Neural progenitor cell (in vitro differentiated cells): ENCODE data around the gene DIO3. TPM values are rescaled to one million over a fixed set of nuclear protein-coding genes. Genes with fewer than 3 reads are reported as not detected.

Experiments
- DNase-seq: peaks from one replicate; pipeline ENCODE4 v3.0.0-alpha.2; 2016; ENCODE audit warnings: low spot score
- H2AFZ ChIP-seq: fragments of 200-600 bp; sonication (generic); replicated peaks from 2 replicates; pipeline ENCODE4 v1.6.1; 2016; ENCODE audit warnings: antibody characterized with exemption
- H3F3A ChIP-seq: fragments of 200-600 bp; sonication (generic); 2 replicates; pipeline ENCODE4 v1.6.1; 2016; ENCODE audit warnings: antibody characterized with exemption, low read depth
- H3K27ac ChIP-seq: fragments of 200-600 bp; sonication (generic); 2 replicates; pipeline ENCODE4 v1.5.1; 2016; ENCODE audit warnings: mild to moderate bottlenecking
- H3K27me3 ChIP-seq: fragments of 200-600 bp; sonication (generic); 2 replicates; pipeline ENCODE4 v1.6.1; 2016; ENCODE audit warnings: mild to moderate bottlenecking, moderate library complexity
- H3K36me3 ChIP-seq: fragments of 200-600 bp; sonication (generic); 2 replicates; pipeline ENCODE4 v1.5.1; 2016
- H3K4me1 ChIP-seq: fragments of 200-600 bp; sonication (generic); 2 replicates; pipeline ENCODE4 v1.6.1; 2016; ENCODE audit warnings: mixed run types
- H3K4me2 ChIP-seq: fragments of 200-600 bp; sonication (generic); 2 replicates; pipeline ENCODE4 v1.6.1; 2016
- H3K4me3 ChIP-seq: fragments of 200-600 bp; sonication (generic); 2 replicates; pipeline ENCODE4 v1.5.1; 2016
- H3K79me2 ChIP-seq: fragments of 200-600 bp; sonication (generic); 2 replicates; pipeline ENCODE4 v1.6.1; 2016; ENCODE audit warnings: low read depth
- H3K9ac ChIP-seq: fragments of 200-600 bp; sonication (generic); 2 replicates; pipeline ENCODE4 v1.6.1; 2016
- H3K9me3 ChIP-seq: fragments of 200-600 bp; sonication (generic); 2 replicates; pipeline ENCODE4 v1.5.1; 2016; ENCODE audit warnings: low read depth
- H4K20me1 ChIP-seq: fragments of 200-600 bp; sonication (generic); 2 replicates; pipeline ENCODE4 v1.6.1; 2016; ENCODE audit warnings: low read depth
- H3K27ac Mint-ChIP-seq: 3 replicates; pipeline ENCODE4 v1.8.0; 2021; ENCODE audit warnings: mixed read lengths
- H3K27me3 Mint-ChIP-seq: 2 replicates; pipeline ENCODE4 v1.8.0; 2022; ENCODE audit warnings: low read depth, mild to moderate bottlenecking, inconsistent platforms, moderate library complexity, mixed read lengths; ENCODE audit not compliant: insufficient read depth
- H3K36me3 Mint-ChIP-seq: 3 replicates; pipeline ENCODE4 v1.8.0; 2021; ENCODE audit warnings: mixed read lengths
- H3K4me1 Mint-ChIP-seq: 3 replicates; pipeline ENCODE4 v1.8.0; 2021; ENCODE audit warnings: mixed read lengths
- H3K4me3 Mint-ChIP-seq: 3 replicates; pipeline ENCODE4 v1.8.0; 2021; ENCODE audit warnings: mild to moderate bottlenecking, moderate library complexity, mixed read lengths
- H3K9me3 Mint-ChIP-seq: 3 replicates; pipeline ENCODE4 v1.8.0; 2020; ENCODE audit warnings: mixed read lengths
- EZH2 ChIP-seq: fragments of 200-600 bp; sonication (generic); IDR thresholded peaks from 2 replicates; pipeline ENCODE4 v1.6.1; 2017; ENCODE audit warnings: antibody characterized with exemption, mild to moderate bottlenecking, moderate library complexity
- EZH2phosphoT487 ChIP-seq: fragments of 200-600 bp; sonication (generic); IDR thresholded peaks from 2 replicates; pipeline ENCODE4 v1.6.1; 2017; ENCODE audit warnings: antibody characterized with exemption
- total RNA-seq: library from RNA; depleted of rRNA; stranded (reverse); fragments of >200 nt; gene quantifications from 2 replicates; pipeline ENCODE4 v1.2.3, GENCODE V29; 2015; ENCODE audit warnings: low replicate concordance
- TF ChIP-seq, protein P1 (sequence below): fragments of 200-600 bp; sonication (generic); IDR thresholded peaks from 2 replicates; pipeline ENCODE4 v1.5.1; 2017; ENCODE audit warnings: antibody characterized with exemption, mild to moderate bottlenecking

Gene DIO3
- 0.90 and 3.3 TPM in 2 replicates for total RNA-seq

DNA sequence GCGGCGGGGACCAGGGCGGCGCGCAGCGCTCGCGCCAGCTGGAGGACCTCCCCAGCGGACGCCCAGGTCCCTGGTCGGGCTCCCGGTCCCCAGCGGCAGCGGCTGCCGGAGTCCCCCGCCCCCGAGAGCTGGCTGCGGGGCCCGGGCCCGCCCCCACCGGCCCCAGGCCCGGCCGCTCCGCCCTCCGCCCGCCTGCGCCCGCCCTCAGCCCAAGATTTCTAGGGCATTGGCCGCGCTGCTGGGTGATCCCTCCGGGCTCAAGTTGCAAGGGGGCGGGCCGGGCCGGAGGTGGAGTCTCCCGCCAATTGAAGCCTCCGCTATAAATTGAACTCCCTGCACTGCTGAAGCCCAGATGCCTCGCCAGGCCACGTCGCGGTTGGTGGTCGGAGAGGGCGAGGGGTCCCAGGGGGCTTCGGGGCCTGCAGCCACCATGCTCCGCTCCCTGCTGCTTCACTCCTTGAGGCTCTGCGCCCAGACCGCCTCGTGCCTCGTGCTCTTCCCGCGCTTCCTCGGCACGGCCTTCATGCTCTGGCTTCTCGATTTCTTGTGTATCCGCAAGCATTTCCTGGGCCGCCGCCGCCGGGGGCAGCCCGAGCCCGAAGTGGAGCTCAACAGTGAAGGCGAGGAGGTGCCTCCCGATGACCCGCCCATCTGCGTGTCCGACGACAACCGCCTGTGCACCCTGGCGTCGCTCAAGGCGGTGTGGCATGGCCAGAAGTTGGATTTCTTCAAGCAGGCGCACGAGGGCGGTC is at the start of gene DIO3:
Gene DIO3 (plus strand): TSS at position 351 of the 752 bp plus-strand sequence.
- Histone ChIP-seq H4K20me1 (peaks cover 60% of the 10 kb centered on the region), H3K27me3 (peaks cover 96% of the 10 kb centered on the region), H3K27ac (no peak within 1 kb of the TSS), H3K9ac (no peak within 1 kb of the TSS), H3K4me1 (peaks cover 18% of the 10 kb centered on the region), H2AFZ (no peak within 1 kb of the TSS), H3K9me3 (no peaks in the 10 kb centered on the region), H3K4me2 (no peak within 1 kb of the TSS), H3F3A (peaks cover 7% of the 10 kb centered on the region), H3K36me3 (no peaks in the 10 kb centered on the region), H3K79me2 (no peaks in the 10 kb centered on the region), H3K4me3 (peak within 1 kb of the TSS; percentile 43)
- Mint-ChIP-seq H3K9me3 (peaks cover 7% of the 10 kb centered on the region), H3K27ac (no peak within 1 kb of the TSS), H3K36me3 (no peaks in the 10 kb centered on the region), H3K4me3 (peak within 1 kb of the TSS; percentile 78), H3K27me3 (peaks cover 60% of the 10 kb centered on the region), H3K4me1 (peaks cover 31% of the 10 kb centered on the region)
- TF ChIP-seq EZH2 = no peak
- TF ChIP-seq, protein P1, sequence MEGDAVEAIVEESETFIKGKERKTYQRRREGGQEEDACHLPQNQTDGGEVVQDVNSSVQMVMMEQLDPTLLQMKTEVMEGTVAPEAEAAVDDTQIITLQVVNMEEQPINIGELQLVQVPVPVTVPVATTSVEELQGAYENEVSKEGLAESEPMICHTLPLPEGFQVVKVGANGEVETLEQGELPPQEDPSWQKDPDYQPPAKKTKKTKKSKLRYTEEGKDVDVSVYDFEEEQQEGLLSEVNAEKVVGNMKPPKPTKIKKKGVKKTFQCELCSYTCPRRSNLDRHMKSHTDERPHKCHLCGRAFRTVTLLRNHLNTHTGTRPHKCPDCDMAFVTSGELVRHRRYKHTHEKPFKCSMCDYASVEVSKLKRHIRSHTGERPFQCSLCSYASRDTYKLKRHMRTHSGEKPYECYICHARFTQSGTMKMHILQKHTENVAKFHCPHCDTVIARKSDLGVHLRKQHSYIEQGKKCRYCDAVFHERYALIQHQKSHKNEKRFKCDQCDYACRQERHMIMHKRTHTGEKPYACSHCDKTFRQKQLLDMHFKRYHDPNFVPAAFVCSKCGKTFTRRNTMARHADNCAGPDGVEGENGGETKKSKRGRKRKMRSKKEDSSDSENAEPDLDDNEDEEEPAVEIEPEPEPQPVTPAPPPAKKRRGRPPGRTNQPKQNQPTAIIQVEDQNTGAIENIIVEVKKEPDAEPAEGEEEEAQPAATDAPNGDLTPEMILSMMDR = no peak
- TF ChIP-seq EZH2phosphoT487 = no peak
- DNase-seq = peak; percentile 96

DNA sequence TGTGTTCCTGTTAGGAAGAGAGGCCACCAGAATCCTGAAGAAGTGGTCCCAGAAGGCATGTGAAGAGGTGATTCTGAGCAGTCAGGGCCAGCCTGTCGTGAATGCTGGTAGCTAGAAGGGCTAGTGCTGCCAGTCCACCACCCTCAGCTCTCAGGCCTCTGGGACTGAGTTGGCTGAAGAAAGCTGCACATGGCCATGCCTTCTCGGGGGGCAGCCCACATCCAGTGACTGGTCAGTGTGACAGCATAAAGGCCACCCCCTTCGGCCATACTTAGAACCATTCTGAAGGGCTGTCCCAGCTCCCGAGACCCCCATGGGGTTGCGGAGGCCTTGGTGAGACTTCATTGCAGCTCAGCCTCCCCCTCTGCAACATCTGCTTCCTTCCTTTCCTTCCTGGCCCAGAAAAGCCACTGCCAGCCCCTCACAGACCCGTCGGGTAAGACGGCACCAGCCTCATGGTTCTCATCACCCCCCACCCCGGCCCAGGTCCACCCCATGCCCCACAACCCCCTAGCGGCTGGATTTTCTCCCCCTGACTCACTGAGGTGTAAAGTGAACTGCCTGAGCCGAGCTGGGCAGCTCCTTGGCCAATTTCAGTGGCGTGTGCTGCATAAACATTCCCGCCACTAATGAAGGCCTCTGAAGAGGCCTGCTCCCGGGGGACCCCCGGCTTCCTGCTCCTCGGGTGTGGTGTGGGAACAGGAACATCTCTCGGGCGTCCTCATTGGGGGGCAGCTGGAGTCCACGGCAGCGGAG is 49.5 kb upstream of the DIO3 start:
- Mint-ChIP-seq H3K4me3 (no peak overlapping the region), H3K4me1 (peaks cover 6% of the 10 kb centered on the region), H3K9me3 (peaks cover 15% of the 10 kb centered on the region), H3K27ac (no peak overlapping the region), H3K36me3 (peaks cover 2% of the 10 kb centered on the region), H3K27me3 (peaks cover 7% of the 10 kb centered on the region)
- no peaks in the 10 kb centered on the region for H3K36me3 ChIP-seq
- H4K20me1 ChIP-seq = no peaks in the 10 kb centered on the region
- H2AFZ ChIP-seq = no peak overlapping the region
- no peaks in the 10 kb centered on the region for H3K27me3 ChIP-seq
- H3K9me3 ChIP-seq = no peaks in the 10 kb centered on the region
- H3K27ac ChIP-seq = no peak overlapping the region
- no peaks in the 10 kb centered on the region for H3F3A ChIP-seq
- TF ChIP-seq EZH2phosphoT487 (no peak), EZH2 (no peak)
- TF ChIP-seq, protein P1 = no peak
- H3K79me2 ChIP-seq = no peaks in the 10 kb centered on the region
- no peaks in the 10 kb centered on the region for H3K4me1 ChIP-seq
- H3K9ac ChIP-seq = no peak overlapping the region
- H3K4me2 ChIP-seq = no peak overlapping the region
- H3K4me3 ChIP-seq = no peak overlapping the region
- no peak for DNase-seq

DNA sequence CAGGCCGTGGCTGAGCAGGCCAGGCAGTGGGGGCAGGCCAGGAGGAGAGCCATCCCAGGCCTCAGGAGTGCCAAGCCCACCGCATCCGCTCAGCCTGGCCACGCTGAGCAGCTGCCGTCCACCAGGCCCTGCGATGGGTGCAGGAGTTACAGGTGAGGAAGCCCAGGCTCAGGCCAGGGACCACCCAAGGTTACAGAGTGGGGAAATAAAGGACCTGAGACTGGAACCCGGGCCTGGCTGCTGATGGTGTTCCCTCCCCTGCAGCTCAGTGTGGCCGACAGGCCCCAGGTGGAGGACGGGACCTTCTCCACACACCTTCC is 49.0 kb upstream of the DIO3 start:
- Histone ChIP-seq H3K27ac (no peak overlapping the region), H3K4me1 (no peaks in the 10 kb centered on the region), H3K4me2 (no peak overlapping the region), H2AFZ (no peak overlapping the region), H3F3A (no peaks in the 10 kb centered on the region), H3K36me3 (no peaks in the 10 kb centered on the region), H3K27me3 (no peaks in the 10 kb centered on the region), H3K9ac (no peak overlapping the region), H3K79me2 (no peaks in the 10 kb centered on the region), H3K9me3 (no peaks in the 10 kb centered on the region), H4K20me1 (no peaks in the 10 kb centered on the region), H3K4me3 (no peak overlapping the region)
- H3K27ac Mint-ChIP-seq = no peak overlapping the region
- H3K27me3 Mint-ChIP-seq = peaks cover 7% of the 10 kb centered on the region
- H3K9me3 Mint-ChIP-seq = peaks cover 15% of the 10 kb centered on the region
- H3K36me3 Mint-ChIP-seq = peaks cover 2% of the 10 kb centered on the region
- H3K4me1 Mint-ChIP-seq = peaks cover 4% of the 10 kb centered on the region
- no peak overlapping the region for H3K4me3 Mint-ChIP-seq
- no peak for DNase-seq
- TF ChIP-seq, protein P1 = no peak
- TF ChIP-seq EZH2phosphoT487 (no peak), EZH2 (no peak)
